ENCODE data around the gene TMC6. TPM values are rescaled to one million over a fixed set of nuclear protein-coding genes. Genes with fewer than 3 reads are reported as not detected.

TMC6 gene
- total RNA-seq, 4 donors from 2014 or later: 18.5 to 78.2 (median 23.6) TPM

GRCh38 chr17:78075545-78075944, 53.0 kb downstream of the TMC6 start:
- TF ChIP-seq CTCF (IDR thresholded peaks at IDR 0.05; ENCODE audit: low read depth): no peak

- TF ChIP-seq CTCF (IDR thresholded peaks at IDR 0.05; ENCODE audit: low read depth): no peak
Observed at GRCh38 chr17:78075011-78075410, 53.5 kb downstream of the TMC6 start.

- no peak for TF ChIP-seq CTCF (IDR thresholded peaks at IDR 0.05; ENCODE audit: low read depth)
Observed at GRCh38 chr17:78072961-78073360, 55.6 kb downstream of the TMC6 start.

GRCh38 chr17:78069695-78070094, 58.9 kb downstream of the TMC6 start:
- TF ChIP-seq CTCF (IDR thresholded peaks at IDR 0.05; ENCODE audit: low read depth): no peak

- no peak for TF ChIP-seq CTCF (IDR thresholded peaks at IDR 0.05; ENCODE audit: low read depth)
Observed at GRCh38 chr17:78064708-78065107, 63.8 kb downstream of the TMC6 start.

- TF ChIP-seq CTCF (IDR thresholded peaks at IDR 0.05; ENCODE audit: low read depth): no peak
Observed at GRCh38 chr17:78063489-78063888, 65.1 kb downstream of the TMC6 start.

GRCh38 chr17:78062596-78062995, 66.0 kb downstream of the TMC6 start:
- no peak for TF ChIP-seq CTCF (IDR thresholded peaks at IDR 0.05; ENCODE audit: low read depth)

Small RNA genes within 50 kb of the gene (small RNA-seq; reads per million reads assigned to genes)
- gene RNU6-625P: not detected

Other genes with a start within 250 kb of the TMC6 start
- gene TNRC6C, start 170.1 kb downstream of the TMC6 start, total RNA-seq: 10 to 100 TPM in 3 of 4 donors, 1 to 10 TPM in 1; 8.2 to 33.3 (median 13.8) TPM
- 1 to 10 TPM; 2.0 to 7.7 (median 7.6) TPM for gene TMC8, start 2.0 kb upstream of the TMC6 start, total RNA-seq
- not detected for gene C17orf99, start 17.6 kb upstream of the TMC6 start, total RNA-seq
- 10 to 100 TPM; 33.0 to 80.6 (median 50.1) TPM for gene SYNGR2, start 39.8 kb upstream of the TMC6 start, total RNA-seq
- gene TK1, start 58.3 kb upstream of the TMC6 start, total RNA-seq: 1 to 10 TPM; 1.1 to 8.8 (median 2.7) TPM
- gene AFMID, start 58.6 kb upstream of the TMC6 start, total RNA-seq: 10 to 100 TPM; 14.9 to 27.4 (median 20.3) TPM
- gene BIRC5, start 85.5 kb upstream of the TMC6 start, total RNA-seq: 1 to 10 TPM in 2 of 4 donors, not detected in 2; 2.2 to 2.9 TPM
- gene TMEM235, start 102.9 kb upstream of the TMC6 start, total RNA-seq: not detected
- gene SOCS3, start 231.3 kb upstream of the TMC6 start, total RNA-seq: 10 to 100 TPM; 15.4 to 33.3 (median 24.7) TPM
- 10 to 100 TPM; 25.4 to 63.9 (median 38.4) TPM for gene PGS1, start 249.9 kb upstream of the TMC6 start, total RNA-seq

All from subcutaneous adipose tissue (tissue), 4 donors.